Stimulated activated naive CD4-positive, alpha-beta T cell treated with Interleukin-2 at 50 U/mL for 16 hours (primary cell): ENCODE data around the gene PCDHA8.
"Not testable (repeated sequence)": the region's sequence is repeated elsewhere in the genome, so short reads cannot be mapped to it uniquely, and the experiment has no call there.

Experiments used
- DNase-seq: peaks from one replicate; lab custom pipeline; 2025; lab: John Stamatoyannopoulos, UW

PCDHA8 gene

DNA sequence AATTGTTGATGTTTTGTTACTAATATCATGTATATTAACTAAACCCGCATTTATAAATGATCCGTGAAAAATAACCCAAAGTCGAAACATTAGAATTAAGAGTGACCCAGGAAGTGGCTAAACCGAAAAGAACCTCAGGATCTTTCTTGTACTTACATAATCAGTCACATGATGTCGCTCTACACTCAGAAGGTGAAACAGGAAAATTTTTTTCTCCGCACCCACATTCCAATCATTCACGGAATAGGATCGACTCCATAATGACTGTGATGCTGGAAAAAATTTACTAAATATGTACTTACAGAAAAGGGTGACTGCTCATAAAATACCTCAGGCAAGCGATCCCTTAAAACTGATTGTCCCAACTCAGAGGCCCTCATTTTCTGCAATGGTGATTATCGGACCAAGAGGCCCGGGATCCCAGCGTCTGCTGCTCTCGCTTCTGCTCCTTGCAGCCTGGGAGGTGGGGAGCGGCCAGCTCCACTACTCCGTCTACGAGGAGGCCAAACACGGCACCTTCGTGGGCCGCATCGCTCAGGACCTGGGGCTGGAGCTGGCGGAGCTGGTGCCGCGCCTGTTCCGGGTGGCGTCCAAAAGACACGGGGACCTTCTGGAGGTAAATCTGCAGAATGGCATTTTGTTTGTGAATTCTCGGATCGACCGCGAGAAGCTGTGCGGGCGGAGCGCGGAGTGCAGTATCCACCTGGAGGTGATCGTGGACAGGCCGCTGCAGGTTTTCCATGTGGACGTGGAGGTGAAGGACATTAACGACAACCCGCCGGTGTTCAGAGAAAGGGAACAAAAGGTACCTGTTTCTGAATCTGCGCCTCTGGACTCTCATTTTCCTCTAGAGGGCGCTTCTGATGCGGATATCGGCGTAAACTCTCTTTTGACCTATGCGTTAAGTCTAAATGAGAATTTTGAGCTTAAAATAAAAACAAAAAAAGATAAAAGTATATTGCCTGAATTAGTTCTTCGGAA lies 34.4 kb downstream of the PCDHA8 start, which contains the start of gene PCDHA12:
Gene PCDHA12 (plus strand): TSS at position 224 of the 981 bp plus-strand sequence. CDS start 165 bp downstream, at position 389.
- DNase-seq = no peak

DNA sequence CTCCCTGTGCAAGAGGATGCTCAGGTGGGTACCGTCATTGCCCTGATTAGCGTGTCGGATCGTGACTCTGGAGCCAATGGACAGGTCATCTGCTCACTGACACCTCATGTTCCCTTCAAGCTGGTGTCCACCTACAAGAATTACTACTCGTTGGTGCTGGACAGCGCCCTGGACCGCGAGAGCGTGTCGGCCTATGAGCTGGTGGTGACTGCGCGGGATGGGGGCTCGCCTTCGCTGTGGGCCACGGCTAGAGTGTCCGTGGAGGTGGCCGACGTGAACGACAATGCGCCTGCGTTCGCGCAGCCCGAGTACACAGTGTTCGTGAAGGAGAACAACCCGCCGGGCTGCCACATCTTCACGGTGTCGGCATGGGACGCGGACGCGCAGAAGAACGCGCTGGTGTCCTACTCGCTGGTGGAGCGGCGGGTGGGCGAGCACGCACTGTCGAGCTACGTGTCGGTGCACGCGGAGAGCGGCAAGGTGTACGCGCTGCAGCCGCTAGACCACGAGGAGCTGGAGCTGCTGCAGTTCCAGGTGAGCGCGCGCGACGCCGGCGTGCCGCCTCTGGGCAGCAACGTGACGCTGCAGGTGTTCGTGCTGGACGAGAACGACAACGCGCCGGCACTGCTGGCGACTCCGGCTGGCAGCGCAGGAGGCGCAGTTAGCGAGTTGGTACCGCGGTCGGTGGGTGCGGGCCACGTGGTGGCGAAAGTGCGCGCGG lies 35.7 kb downstream of the PCDHA8 start:
- not testable (repeated sequence) for DNase-seq

DNA sequence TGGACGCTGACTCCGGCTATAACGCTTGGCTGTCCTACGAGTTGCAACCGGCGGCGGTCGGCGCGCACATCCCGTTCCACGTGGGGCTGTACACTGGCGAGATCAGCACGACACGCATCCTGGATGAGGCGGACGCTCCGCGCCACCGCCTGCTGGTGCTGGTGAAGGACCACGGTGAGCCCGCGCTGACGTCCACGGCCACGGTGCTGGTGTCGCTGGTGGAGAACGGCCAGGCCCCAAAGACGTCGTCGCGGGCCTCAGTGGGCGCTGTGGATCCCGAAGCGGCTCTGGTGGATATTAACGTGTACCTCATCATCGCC lies 36.2 kb downstream of the PCDHA8 start:
- DNase-seq = no peak

DNA sequence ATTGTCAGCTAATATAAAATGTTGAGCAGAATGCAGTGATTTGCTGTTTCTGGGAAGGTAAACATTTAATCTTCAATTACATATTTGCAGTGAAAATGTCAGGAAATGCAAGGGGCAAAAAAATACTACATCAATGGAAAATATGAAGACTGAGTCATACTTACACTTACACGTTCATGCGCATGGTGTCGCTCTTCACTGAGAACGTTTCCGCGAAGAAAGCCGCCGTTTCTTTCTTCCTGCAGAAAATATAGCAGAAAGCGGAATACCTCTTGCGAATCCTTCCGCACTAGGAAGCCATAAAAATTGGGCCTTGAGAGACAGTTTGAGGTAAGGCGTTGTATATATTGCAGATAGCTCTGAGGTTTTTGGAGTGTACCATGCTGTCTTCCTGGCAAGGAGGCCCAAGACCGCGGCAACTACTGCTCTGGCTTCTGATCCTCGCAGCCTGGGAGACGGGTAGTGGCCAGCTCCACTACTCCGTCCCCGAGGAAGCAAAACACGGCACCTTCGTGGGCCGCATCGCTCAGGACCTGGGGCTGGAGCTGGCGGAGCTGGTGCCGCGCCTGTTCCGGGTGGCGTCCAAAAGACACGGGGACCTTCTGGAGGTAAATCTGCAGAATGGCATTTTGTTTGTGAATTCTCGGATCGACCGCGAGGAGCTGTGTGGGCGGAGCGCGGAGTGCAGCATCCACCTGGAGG lies 41.1 kb downstream of the PCDHA8 start, which contains the start of gene PCDHA13:
Gene PCDHA13 (plus strand): TSS at position 236 of the 702 bp plus-strand sequence. CDS start 145 bp downstream, at position 381.
- DNase-seq = no peak

DNA sequence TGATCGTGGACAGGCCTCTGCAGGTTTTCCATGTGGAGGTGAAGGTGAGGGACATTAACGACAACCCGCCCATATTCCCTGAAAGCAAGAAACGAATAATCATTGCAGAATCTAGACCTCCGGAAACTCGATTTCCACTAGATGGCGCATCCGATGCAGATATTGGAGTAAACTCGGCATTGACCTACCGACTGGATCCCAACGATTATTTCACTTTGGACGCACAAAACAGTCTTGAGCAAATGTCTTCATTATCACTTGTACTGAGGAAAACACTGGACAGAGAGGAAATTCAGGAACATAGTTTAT lies 41.6 kb downstream of the PCDHA8 start:
- DNase-seq = no peak

DNA sequence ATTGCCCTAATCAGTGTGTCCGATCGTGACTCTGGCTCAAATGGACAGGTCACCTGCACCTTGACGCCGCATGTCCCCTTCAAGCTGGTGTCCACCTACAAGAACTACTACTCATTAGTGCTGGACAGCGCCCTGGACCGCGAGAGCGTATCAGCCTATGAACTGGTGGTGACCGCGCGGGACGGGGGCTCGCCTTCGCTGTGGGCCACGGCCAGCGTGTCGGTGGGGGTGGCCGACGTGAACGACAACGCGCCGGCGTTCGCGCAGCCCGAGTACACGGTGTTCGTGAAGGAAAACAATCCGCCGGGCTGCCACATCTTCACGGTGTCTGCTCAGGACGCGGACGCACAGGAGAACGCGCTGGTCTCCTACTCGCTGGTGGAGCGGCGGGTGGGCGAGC lies 42.4 kb downstream of the PCDHA8 start:
- no peak for DNase-seq

DNA sequence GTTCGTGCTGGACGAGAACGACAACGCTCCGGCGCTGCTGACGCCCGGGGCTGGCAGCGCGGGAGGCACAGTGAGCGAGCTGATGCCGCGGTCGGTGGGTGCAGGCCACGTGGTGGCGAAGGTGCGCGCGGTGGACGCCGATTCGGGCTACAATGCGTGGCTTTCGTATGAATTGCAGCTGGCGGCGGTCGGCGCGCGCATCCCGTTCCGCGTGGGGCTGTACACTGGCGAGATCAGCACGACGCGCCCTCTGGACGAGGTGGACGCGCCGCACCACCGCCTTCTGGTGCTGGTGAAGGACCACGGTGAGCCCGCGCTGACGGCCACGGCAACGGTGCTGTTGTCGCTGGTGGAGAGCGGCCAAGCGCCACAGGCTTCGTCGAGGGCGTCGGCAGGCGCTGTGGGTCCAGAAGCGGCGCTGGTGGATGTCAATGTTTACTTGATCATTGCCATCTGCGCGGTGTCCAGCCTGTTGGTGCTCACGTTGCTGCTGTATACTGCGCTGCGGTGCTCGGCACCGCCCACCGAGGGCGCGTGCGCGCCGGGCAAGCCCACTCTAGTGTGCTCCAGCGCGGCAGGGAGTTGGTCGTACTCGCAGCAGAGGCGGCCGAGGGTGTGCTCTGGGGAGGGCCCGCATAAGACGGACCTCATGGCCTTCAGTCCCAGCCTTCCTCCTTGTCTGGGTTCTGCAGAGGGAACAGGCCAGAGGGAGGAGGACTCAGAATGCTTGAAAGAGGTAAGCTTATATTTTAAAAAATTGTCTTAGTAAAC lies 43.1 kb downstream of the PCDHA8 start:
- no peak for DNase-seq
